ENCODE results near the gene NPFF. TPM values are rescaled to one million over a fixed set of nuclear protein-coding genes. Genes with fewer than 3 reads are reported as not detected.
A peak's percentile ranks its signal among the peaks of the same experiment; 100 is the strongest.

The NPFF gene
- total and polyA plus RNA-seq, 2 donors (not counting 3 experiments of a cell fraction or from before 2014, with no cell fraction given), result not detected

GRCh38 chr12:53538209-53538689, 31.0 kb upstream of the NPFF start:
- H3K9me1 ChIP-seq (replicated peaks; ENCODE audit: control insufficient read depth, extremely low read depth, insufficient read depth, low read length), result no peaks in the 10 kb centered on the region
- DNase-seq (ENCODE audit: low read depth, low spot score) (peak; percentile 50), FAIRE-seq (no peak)
- ChIA-PET POLR2A (interaction anchor here (0.9 kb wide), 1 partner anchor 86 kb away, joined by 4 read pairs; no protein-coding TSS in a partner anchor), CTCF (interaction anchor here (1.1 to 1.7 kb wide), 4 partner anchors 24 to 137 kb away, joined by 3 to 13 read pairs (median 5); partner anchors contain the start of genes ATF7 and ATP5MC2)
- peaks cover 18 to 28% of the 10 kb centered on the region in 2 experiments for H3K36me3 ChIP-seq (ENCODE audit: control insufficient read depth in 2 of 2, extremely low read depth in 1 of 2, insufficient read depth in 2 of 2, low read length in 2 of 2)
- H3K27ac ChIP-seq (ENCODE audit: insufficient read depth, low read depth, low read length), result no peak overlapping the region
- no TSS peak for BruUV-seq (replicated peaks)
- no peaks in the 10 kb centered on the region for H4K20me1 ChIP-seq (replicated peaks; ENCODE audit: control insufficient read depth, extremely low read depth, insufficient read depth, low read length)
- intact Hi-C loops (cut with micrococcal nuclease) (no loop called here), dilution Hi-C loops (cut with MboI; ENCODE audit: extremely low pct_ligation_motif_present, low sequenced_read_pairs) (no loop called here)
- H3K4me3 ChIP-seq (replicated peaks in 1 of 3; ENCODE audit: insufficient read depth in 1 of 3, low read depth in 1 of 3, low read length in 3 of 3), result no peak overlapping the region
- no peaks in the 10 kb centered on the region for H3K9me3 ChIP-seq (replicated peaks; ENCODE audit: control insufficient read depth, insufficient read depth, low read length)
- H3K9ac ChIP-seq (replicated peaks; ENCODE audit: extremely low read depth, insufficient read depth, low read length), result no peak overlapping the region
- TF ChIP-seq CTCF (IDR thresholded peaks at IDR 0.05; ENCODE audit: extremely low read depth in 1 of 2, insufficient read depth in 1 of 2, low read depth in 1 of 2, low read length in 2 of 2), result no peak
- TF ChIP-seq FOS (IDR thresholded peaks at IDR 0.05; ENCODE audit: borderline replicate concordance, insufficient read depth, low read length), result no peak
- TF ChIP-seq GATA2 (IDR thresholded peaks at IDR 0.05; ENCODE audit: insufficient read depth, insufficient read length, low read depth, low read length), result no peak
- no peak for TF ChIP-seq POLR2AphosphoS5 (IDR thresholded peaks at IDR 0.05; ENCODE audit: insufficient read depth, low read depth, low read length)
- no peak for TF ChIP-seq POLR2A (IDR thresholded peaks at IDR 0.05; ENCODE audit: low read depth, low read length)
- no peak for TF ChIP-seq MYC (IDR thresholded peaks at IDR 0.05; ENCODE audit: low read depth, low read length)
- no peak for TF ChIP-seq JUN (IDR thresholded peaks at IDR 0.05; ENCODE audit: borderline replicate concordance, insufficient read depth, insufficient read length, low read depth)
- no peak for TF ChIP-seq MAX (IDR thresholded peaks at IDR 0.05; ENCODE audit: insufficient read depth, insufficient read length)
- no peak for TF ChIP-seq EZH2 (IDR thresholded peaks at IDR 0.05; ENCODE audit: borderline replicate concordance, low read depth, low read length, severe bottlenecking)
- H3K27me3 ChIP-seq (ENCODE audit: control insufficient read depth in 2 of 2, insufficient read depth in 2 of 2, low read length in 2 of 2), result no peaks in the 10 kb centered on the region
- H2AFZ ChIP-seq (ENCODE audit: low read depth, low read length), result no peak overlapping the region
- no peaks in the 10 kb centered on the region for H3K79me2 ChIP-seq (ENCODE audit: control insufficient read depth, insufficient read depth, low read length)
- H3K4me2 ChIP-seq (ENCODE audit: insufficient read depth, low read length), result no peak overlapping the region
- no peaks in the 10 kb centered on the region for H3K4me1 ChIP-seq (ENCODE audit: control insufficient read depth, extremely low read depth, insufficient read depth, low read length)

Measured in endothelial cell of umbilical vein (primary cell).